OCI-LY3 (cell line): ENCODE measurements around the gene RBM33.

Experiments used
- H2AFZ ChIP-seq: fragments of 200-600, 300-600 bp; shearing (Covaris generic); 2 replicates; pipeline ENCODE4 v1.6.0; 2014; ENCODE audit warnings: antibody characterized with exemption, low read depth, low read length
- H3K27ac ChIP-seq: fragments of 200-600, 300-600 bp; sonication (generic); 2 replicates; pipeline ENCODE4 v1.5.1; 2014; ENCODE audit warnings: mild to moderate bottlenecking, low read length, moderate library complexity, mixed read lengths
- H3K27me3 ChIP-seq: fragments of 200-600, 300-600 bp; sonication (generic); 2 replicates; pipeline ENCODE4 v1.6.1; 2014; ENCODE audit warnings: low read depth, low read length, mixed read lengths
- H3K36me3 ChIP-seq: fragments of 200-600, 300-600 bp; sonication (generic); replicated peaks from 2 replicates; pipeline ENCODE3; 2014; ENCODE audit warnings: low read depth, low read length, mixed read lengths
- H3K4me1 ChIP-seq: fragments of 300-600, 200-600 bp; sonication (generic); 2 replicates; pipeline ENCODE4 v1.6.1; 2014; ENCODE audit warnings: low read length, mixed read lengths
- H3K4me2 ChIP-seq: fragments of 200-600, 300-600 bp; sonication (generic); 2 replicates; pipeline ENCODE4 v1.6.1; 2014; ENCODE audit warnings: low read length, mixed read lengths
- H3K4me3 ChIP-seq: fragments of 300-600, 200-600 bp; sonication (generic); 2 replicates; pipeline ENCODE4 v1.5.1; 2014; ENCODE audit warnings: antibody characterized with exemption, mild to moderate bottlenecking, low read length, moderate library complexity
- H3K79me2 ChIP-seq: fragments of 300-600, 200-600 bp; shearing (Covaris generic); 2 replicates; pipeline ENCODE4 v1.6.1; 2014; ENCODE audit warnings: mild to moderate bottlenecking, low read length, mixed read lengths
- H3K9ac ChIP-seq: fragments of 300-600, 200-600 bp; shearing (Covaris generic); 2 replicates; pipeline ENCODE4 v1.6.0; 2014; ENCODE audit warnings: mild to moderate bottlenecking, low read length, moderate library complexity
- H3K9me3 ChIP-seq: fragments of 200-600, 300-600 bp; shearing (Covaris generic); 2 replicates; pipeline ENCODE4 v1.6.1; 2014; ENCODE audit warnings: low read length, mixed read lengths; ENCODE audit not compliant: insufficient read depth
- H4K20me1 ChIP-seq: fragments of 200-600, 300-600 bp; sonication (generic); 2 replicates; pipeline ENCODE4 v1.6.1; 2016; ENCODE audit warnings: low read length, mixed read lengths; ENCODE audit not compliant: insufficient read depth
- EZH2phosphoT487 ChIP-seq: fragments of 200-600 bp; shearing (Covaris generic); IDR thresholded peaks from 2 replicates; pipeline ENCODE4 v1.6.1; 2018; ENCODE audit warnings: antibody characterized with exemption, mixed run types, low read depth
- TF ChIP-seq, protein P1 (sequence below): fragments of 200-600, 300-600 bp; sonication (generic); IDR thresholded peaks from 2 replicates; pipeline ENCODE4 v1.5.1; 2014; ENCODE audit warnings: antibody characterized with exemption, low read length, low read depth

Gene RBM33

DNA sequence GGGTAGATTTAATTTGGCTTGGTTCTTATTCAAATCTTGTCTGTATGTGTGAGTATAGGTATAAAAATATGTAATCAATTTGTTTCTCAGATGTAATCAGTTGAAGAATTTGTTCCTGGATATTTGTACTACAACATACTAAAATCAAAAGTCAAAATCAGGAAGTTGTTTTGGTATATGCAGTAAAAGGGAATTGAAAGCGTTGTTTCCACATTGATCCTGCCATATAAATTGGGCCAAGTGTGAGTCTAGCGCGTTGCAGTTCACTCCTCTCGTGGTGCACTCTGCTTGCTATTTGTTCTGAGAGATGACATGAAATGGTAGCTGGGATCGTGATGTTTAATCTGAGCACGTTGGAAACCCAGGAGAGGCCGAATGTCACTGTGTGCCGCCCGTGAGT, 111.9 kb downstream of the RBM33 start:
- no peak overlapping the region for H3K9ac ChIP-seq
- H3K36me3 ChIP-seq = peaks cover 39% of the 10 kb centered on the region
- H3K4me2 ChIP-seq = peak overlapping the region; percentile 86

DNA sequence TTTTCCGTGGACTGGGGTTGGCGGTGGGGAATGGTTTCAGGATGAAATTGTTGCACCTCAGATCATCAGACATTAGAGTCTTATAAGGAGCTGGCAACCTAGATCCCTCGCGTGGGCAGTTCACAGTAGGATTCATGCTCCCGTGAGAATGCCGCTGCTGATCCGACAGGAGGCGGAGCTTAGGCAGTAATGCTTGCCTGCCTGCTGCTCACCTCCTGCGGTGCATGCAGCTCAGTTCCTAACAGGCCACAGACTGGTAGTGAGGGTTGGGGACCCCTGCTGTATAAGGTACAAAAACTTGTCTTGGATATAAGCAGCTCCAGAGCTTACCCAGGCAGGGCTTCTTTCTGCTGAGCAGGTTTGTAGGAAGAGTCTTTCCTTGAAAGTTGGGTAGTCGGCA, 113.9 kb downstream of the RBM33 start:
- Histone ChIP-seq H3K79me2 (peaks cover 78% of the 10 kb centered on the region), H4K20me1 (peaks cover 94% of the 10 kb centered on the region), H3K4me2 (no peak overlapping the region), H3K27ac (no peak overlapping the region), H3K4me3 (no peak overlapping the region), H3K4me1 (peaks cover 38% of the 10 kb centered on the region), H2AFZ (no peak overlapping the region), H3K9me3 (no peaks in the 10 kb centered on the region), H3K27me3 (no peaks in the 10 kb centered on the region), H3K9ac (no peak overlapping the region), H3K36me3 (peaks cover 41% of the 10 kb centered on the region)
- TF ChIP-seq, protein P1, sequence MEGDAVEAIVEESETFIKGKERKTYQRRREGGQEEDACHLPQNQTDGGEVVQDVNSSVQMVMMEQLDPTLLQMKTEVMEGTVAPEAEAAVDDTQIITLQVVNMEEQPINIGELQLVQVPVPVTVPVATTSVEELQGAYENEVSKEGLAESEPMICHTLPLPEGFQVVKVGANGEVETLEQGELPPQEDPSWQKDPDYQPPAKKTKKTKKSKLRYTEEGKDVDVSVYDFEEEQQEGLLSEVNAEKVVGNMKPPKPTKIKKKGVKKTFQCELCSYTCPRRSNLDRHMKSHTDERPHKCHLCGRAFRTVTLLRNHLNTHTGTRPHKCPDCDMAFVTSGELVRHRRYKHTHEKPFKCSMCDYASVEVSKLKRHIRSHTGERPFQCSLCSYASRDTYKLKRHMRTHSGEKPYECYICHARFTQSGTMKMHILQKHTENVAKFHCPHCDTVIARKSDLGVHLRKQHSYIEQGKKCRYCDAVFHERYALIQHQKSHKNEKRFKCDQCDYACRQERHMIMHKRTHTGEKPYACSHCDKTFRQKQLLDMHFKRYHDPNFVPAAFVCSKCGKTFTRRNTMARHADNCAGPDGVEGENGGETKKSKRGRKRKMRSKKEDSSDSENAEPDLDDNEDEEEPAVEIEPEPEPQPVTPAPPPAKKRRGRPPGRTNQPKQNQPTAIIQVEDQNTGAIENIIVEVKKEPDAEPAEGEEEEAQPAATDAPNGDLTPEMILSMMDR = no peak
- TF ChIP-seq EZH2phosphoT487 = no peak

More for the DNA sequence above, 111.9 kb downstream of the RBM33 start:
- Histone ChIP-seq H2AFZ (no peak overlapping the region), H3K27ac (peak overlapping the region; percentile 37), H3K79me2 (peaks cover 79% of the 10 kb centered on the region), H3K4me1 (peaks cover 58% of the 10 kb centered on the region), H3K27me3 (no peaks in the 10 kb centered on the region), H3K4me3 (peak overlapping the region; percentile 55), H4K20me1 (peaks cover 94% of the 10 kb centered on the region), H3K9me3 (no peaks in the 10 kb centered on the region)
- TF ChIP-seq, protein P1 = no peak
- TF ChIP-seq EZH2phosphoT487 = no peak

DNA sequence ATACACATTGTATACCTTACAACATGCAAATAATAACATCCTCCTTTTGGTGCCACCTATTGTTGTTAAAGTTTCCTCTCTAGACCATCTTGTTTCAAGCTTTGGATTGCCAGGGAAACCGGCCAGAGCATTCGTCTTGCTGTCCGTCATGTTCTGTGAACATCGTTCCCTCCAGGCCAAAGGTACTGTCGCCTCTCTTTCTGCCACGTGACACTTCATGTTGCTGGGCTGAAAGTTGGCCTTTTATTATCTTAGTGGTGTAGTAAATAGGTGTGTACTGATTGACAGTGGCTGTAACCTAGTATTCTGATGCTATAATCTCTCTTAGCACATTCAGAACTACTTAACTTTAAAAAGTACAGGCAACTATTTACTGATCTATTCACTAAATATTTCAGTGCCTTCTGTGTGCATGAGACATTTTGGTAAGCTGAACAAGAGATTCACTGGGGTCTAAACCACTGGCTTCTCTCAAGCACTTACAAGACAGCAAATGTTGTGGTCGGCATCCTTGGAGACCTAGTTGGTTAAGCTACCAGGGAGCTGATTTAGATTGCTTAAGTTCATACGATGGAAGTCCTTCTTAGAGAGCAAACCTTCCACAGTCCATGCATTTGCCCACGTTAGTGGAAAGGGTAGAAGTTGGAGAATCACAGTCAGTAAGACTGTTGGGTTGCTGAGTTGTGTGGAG, 115.4 kb downstream of the RBM33 start:
- peaks cover 56% of the 10 kb centered on the region for H3K36me3 ChIP-seq
- H2AFZ ChIP-seq = no peak overlapping the region
- H3K9me3 ChIP-seq = no peaks in the 10 kb centered on the region; the same call in 1 of the 2 replicates
- no peak overlapping the region for H3K4me2 ChIP-seq
- peaks cover 93% of the 10 kb centered on the region for H4K20me1 ChIP-seq
- H3K4me3 ChIP-seq = no peak overlapping the region
- H3K27ac ChIP-seq = no peak overlapping the region
- H3K9ac ChIP-seq = no peak overlapping the region
- no peak for TF ChIP-seq EZH2phosphoT487
- TF ChIP-seq, protein P1 = no peak
- no peaks in the 10 kb centered on the region for H3K27me3 ChIP-seq
- H3K79me2 ChIP-seq = peaks cover 62% of the 10 kb centered on the region
- peaks cover 22% of the 10 kb centered on the region for H3K4me1 ChIP-seq

DNA sequence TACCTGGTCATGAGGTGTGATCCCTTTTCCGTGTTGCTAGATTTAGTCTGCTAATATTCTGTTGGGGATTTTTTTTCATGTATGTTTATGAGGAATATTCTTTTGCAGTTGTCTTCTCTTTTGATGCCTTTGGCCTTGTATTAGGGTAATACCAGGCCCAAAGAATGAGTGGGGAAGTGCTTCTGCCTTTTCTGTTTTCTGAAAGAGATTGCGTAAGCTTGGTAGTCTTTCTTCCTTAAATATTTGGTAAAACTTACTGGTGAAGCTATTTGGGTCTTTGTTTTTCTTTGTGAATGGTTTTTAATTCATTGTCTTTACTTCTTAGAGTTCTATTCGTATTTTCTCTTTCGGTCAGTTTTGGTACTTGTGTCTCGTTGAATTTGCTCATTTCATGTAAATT, 116.7 kb downstream of the RBM33 start:
- H2AFZ ChIP-seq = no peak overlapping the region
- no peak overlapping the region for H3K27ac ChIP-seq
- H3K4me3 ChIP-seq = no peak overlapping the region
- peaks cover 55% of the 10 kb centered on the region for H3K79me2 ChIP-seq
- peaks cover 64% of the 10 kb centered on the region for H3K36me3 ChIP-seq
- H3K9ac ChIP-seq = no peak overlapping the region
- no peak overlapping the region for H3K4me2 ChIP-seq
- H3K4me1 ChIP-seq = peaks cover 9% of the 10 kb centered on the region
- H3K9me3 ChIP-seq = no peaks in the 10 kb centered on the region; the same call in 1 of the 2 replicates
- H3K27me3 ChIP-seq = no peaks in the 10 kb centered on the region
- TF ChIP-seq, protein P1 = no peak
- no peak for TF ChIP-seq EZH2phosphoT487
- H4K20me1 ChIP-seq = peaks cover 86% of the 10 kb centered on the region
